Measurements from ENCODE around the gene GALNT9.

Gene GALNT9

GRCh38 chr12:132167611-132168310, 161.6 kb downstream of the GALNT9 start:
- DNase-seq (ENCODE audit: low read depth in 2 of 2) = no peak
- TF ChIP-seq CTCF (IDR thresholded peaks at IDR 0.05; ENCODE audit: low read depth, low read length) = no peak
- H3K4me3 ChIP-seq (replicated peaks in 1 of 2; ENCODE audit: low read depth in 2 of 2, low read length in 2 of 2) = no peak overlapping the region

- TF ChIP-seq CTCF (IDR thresholded peaks at IDR 0.05; ENCODE audit: low read depth, low read length) = no peak
- DNase-seq (ENCODE audit: low read depth in 2 of 2) = no peak
- H3K4me3 ChIP-seq (replicated peaks in 1 of 2; ENCODE audit: low read depth in 2 of 2, low read length in 2 of 2) = no peak overlapping the region
Measured at GRCh38 chr12:132166801-132167591, 162.4 kb downstream of the GALNT9 start.

DNA sequence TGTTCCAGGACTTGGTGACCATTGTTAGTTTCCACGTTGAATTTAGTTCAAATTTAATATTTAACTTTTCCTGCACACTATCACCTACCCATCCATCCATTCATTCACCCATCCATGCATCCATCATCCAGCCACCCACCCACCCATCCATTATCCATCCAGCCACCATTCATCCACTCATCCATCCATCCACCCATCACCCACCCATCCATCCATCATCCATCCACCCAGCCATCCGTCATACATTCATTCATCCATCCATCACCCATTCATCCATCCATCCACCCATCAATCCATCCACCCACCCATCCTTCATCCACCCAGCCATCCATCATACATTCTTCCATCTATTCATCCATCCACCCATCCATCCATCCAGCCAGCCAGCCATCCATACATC, 163.3 kb downstream of the GALNT9 start:
- DNase-seq (ENCODE audit: low read depth in 2 of 2) = no peak
- no peak for TF ChIP-seq CTCF (IDR thresholded peaks at IDR 0.05; ENCODE audit: low read depth, low read length)
- no peak overlapping the region for H3K4me3 ChIP-seq (replicated peaks in 1 of 2; ENCODE audit: low read depth in 2 of 2, low read length in 2 of 2)

GRCh38 chr12:132165584-132165983, 163.8 kb downstream of the GALNT9 start:
- TF ChIP-seq CTCF (IDR thresholded peaks at IDR 0.05; ENCODE audit: low read depth, low read length) = no peak
- DNase-seq (ENCODE audit: low read depth in 2 of 2) = no peak
- H3K4me3 ChIP-seq (replicated peaks in 1 of 2; ENCODE audit: low read depth in 2 of 2, low read length in 2 of 2) = no peak overlapping the region

DNA sequence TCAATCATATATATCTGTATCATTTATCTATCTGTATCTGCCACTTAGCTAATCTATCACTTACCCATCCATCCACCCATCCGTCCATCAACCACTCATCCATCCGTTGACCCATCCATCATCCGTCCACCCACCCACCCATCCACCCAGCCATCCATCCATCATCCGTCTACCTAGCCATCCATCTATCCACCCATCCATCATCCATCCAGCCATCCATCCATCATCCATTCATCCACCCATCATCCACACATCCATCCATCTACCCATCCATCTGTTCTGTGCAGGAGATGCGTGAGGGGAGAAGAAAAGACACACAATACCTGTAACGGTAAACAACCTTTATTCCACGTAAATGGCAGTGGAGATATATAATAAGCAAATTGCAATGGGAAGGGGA, 165.0 kb downstream of the GALNT9 start:
- no peak for DNase-seq (ENCODE audit: low read depth in 2 of 2)
- no peak for TF ChIP-seq CTCF (IDR thresholded peaks at IDR 0.05; ENCODE audit: low read depth, low read length)
- no peak overlapping the region for H3K4me3 ChIP-seq (replicated peaks in 1 of 2; ENCODE audit: low read depth in 2 of 2, low read length in 2 of 2)

GRCh38 chr12:132163911-132164288, 165.5 kb downstream of the GALNT9 start:
- H3K4me3 ChIP-seq (replicated peaks in 1 of 2; ENCODE audit: low read depth in 2 of 2, low read length in 2 of 2) = no peak overlapping the region
- DNase-seq (ENCODE audit: low read depth in 2 of 2) = no peak
- peak; percentile 30 for TF ChIP-seq CTCF (IDR thresholded peaks at IDR 0.05; ENCODE audit: low read depth, low read length)

Measured in cardiac fibroblast (primary cell).